Liver (tissue), 9 donors: Measurements from ENCODE around the gene LKAAEAR1. TPM values are rescaled to one million over a fixed set of nuclear protein-coding genes. Genes with fewer than 3 reads are reported as not detected.

ENCODE experiments used
- DNase-seq: peaks from one replicate; pipeline ENCODE4 v3.0.0-alpha.2; 2017; ENCODE audit warnings: low spot score
- H3K27ac ChIP-seq, 2 donors: one replicate each; pipeline ENCODE4 v1.7.0; 2013; ENCODE audit warnings: inconsistent platforms in 2 of 2, low read length in 2 of 2, control low read depth in 1 of 2, low read depth in 1 of 2, mild to moderate bottlenecking in 1 of 2
- H3K27me3 ChIP-seq, 4 donors: one replicate each; pipeline versions ENCODE4 v1.6.1 to v1.7.0; 2013; ENCODE audit warnings: low read length in 3 of 4, inconsistent platforms in 1 of 4, mild to moderate bottlenecking in 1 of 4, moderate library complexity in 1 of 4; ENCODE audit not compliant: control insufficient read depth in 4 of 4, insufficient read depth in 4 of 4
- H3K36me3 ChIP-seq, 4 donors: one replicate each; pipeline versions ENCODE4 v1.6.1 to v1.7.0; 2013; ENCODE audit warnings: low read length in 3 of 4, mild to moderate bottlenecking in 3 of 4, low read depth in 1 of 4, moderate library complexity in 1 of 4; ENCODE audit not compliant: control insufficient read depth in 4 of 4, insufficient read depth in 3 of 4
- H3K4me1 ChIP-seq, 4 donors: one replicate each; pipeline versions ENCODE4 v1.6.1 to v1.7.0; 2013; ENCODE audit warnings: low read length in 3 of 4, mild to moderate bottlenecking in 3 of 4, moderate library complexity in 1 of 4; ENCODE audit not compliant: control insufficient read depth in 4 of 4, insufficient read depth in 4 of 4
- H3K4me3 ChIP-seq, 3 donors: one replicate each; pipeline versions ENCODE4 v1.6.1 to v1.7.0; 2013; ENCODE audit warnings: low read length in 3 of 3, control low read depth in 1 of 3, low read depth in 1 of 3, mild to moderate bottlenecking in 1 of 3
- H3K9ac ChIP-seq, 2 donors: one replicate each; pipeline ENCODE4 v1.7.0; 2013; ENCODE audit warnings: low read length in 2 of 2, mild to moderate bottlenecking in 2 of 2, moderate library complexity in 2 of 2, control low read depth in 1 of 2, low read depth in 1 of 2
- H3K9me3 ChIP-seq, 4 donors: one replicate each; pipeline versions ENCODE4 v1.6.1 to v1.7.0; 2013; ENCODE audit warnings: low read length in 3 of 4; ENCODE audit not compliant: control insufficient read depth in 4 of 4
- CTCF ChIP-seq: fragments of 150-350 bp; IDR thresholded peaks from 2 replicates; pipeline ENCODE4 v1.5.1; 2017; ENCODE audit warnings: improper control_type of control experiment, low read depth, low read length; ENCODE audit not compliant: missing input control
- EGR1 ChIP-seq, 2 donors: IDR thresholded peaks; 2 replicates each; pipeline ENCODE4 v1.6.1; 2016 to 2018; ENCODE audit warnings: antibody characterized with exemption in 2 of 2, low read depth in 2 of 2
- FOXA2 ChIP-seq: IDR thresholded peaks from 2 replicates; pipeline ENCODE4 v1.6.1; 2016; ENCODE audit warnings: antibody characterized with exemption
- GABPA ChIP-seq, 2 donors: IDR thresholded peaks in 1 of 2; conservative IDR thresholded peaks in 1 of 2; 2 replicates each; pipeline ENCODE4 v1.6.1; 2016; ENCODE audit warnings: antibody characterized with exemption in 2 of 2, mild to moderate bottlenecking in 1 of 2, moderate library complexity in 1 of 2
- HNF4A ChIP-seq, 2 donors: conservative IDR thresholded peaks; 2 replicates each; pipeline ENCODE4 v1.6.1; 2016; ENCODE audit warnings: antibody characterized with exemption in 2 of 2, mild to moderate bottlenecking in 2 of 2
- HNF4G ChIP-seq: IDR thresholded peaks from 2 replicates; pipeline ENCODE4 v1.6.1; 2016; ENCODE audit warnings: antibody characterized with exemption
- JUND ChIP-seq, 2 donors: IDR thresholded peaks; 2 replicates each; pipeline ENCODE4 v1.6.1; 2016; ENCODE audit warnings: antibody characterized with exemption in 2 of 2
- MAX ChIP-seq: IDR thresholded peaks from 2 replicates; pipeline ENCODE4 v1.6.1; 2016; ENCODE audit warnings: antibody characterized with exemption
- NR2F2 ChIP-seq: IDR thresholded peaks from 2 replicates; pipeline ENCODE4 v1.6.1; 2016; ENCODE audit warnings: antibody characterized with exemption
- RXRA ChIP-seq, 2 donors: IDR thresholded peaks; 2 replicates each; pipeline ENCODE4 v1.6.1; 2017 to 2018; ENCODE audit warnings: antibody characterized with exemption in 2 of 2, mild to moderate bottlenecking in 1 of 2
- SP1 ChIP-seq: IDR thresholded peaks from 2 replicates; pipeline ENCODE4 v1.6.1; 2018; ENCODE audit warnings: antibody characterized with exemption, mild to moderate bottlenecking
- YY1 ChIP-seq: IDR thresholded peaks from 2 replicates; pipeline ENCODE4 v1.6.1; 2016; ENCODE audit warnings: antibody characterized with exemption, mild to moderate bottlenecking
- WGBS: extraction: QIAGEN DNeasy Blood & Tissue Kit; methylation state at CpG from one replicate; pipeline ENCODE4 v1.1.7; 2013; 5-methylcytosine and 5-hydroxymethylcytosine counted together
- polyA plus RNA-seq, 2 donors: library from polyadenylated mRNA; stranded (reverse) in 1 of 2; unstranded in 1 of 2; fragments of 200-250 nt in 1 of 2; fragments of >200 nt in 1 of 2; fragmentation: Nextera tagmentation in 1 of 2; extraction: Ambion mirVana in 1 of 2; gene quantifications; one replicate each; pipeline versions ENCODE4 v1.2.1 to v1.2.3, GENCODE V29; 2013 to 2015
- total RNA-seq, 2 donors: library from RNA; depleted of rRNA; stranded (reverse); fragments of >200 nt; gene quantifications; one replicate each; pipeline ENCODE4 v1.2.3, GENCODE V29; 2014
- TF ChIP-seq, protein P1 (sequence below): IDR thresholded peaks from 2 replicates; pipeline ENCODE4 v1.6.1; 2016; ENCODE audit warnings: antibody characterized with exemption
- TF ChIP-seq, protein P2 (sequence below): IDR thresholded peaks from 2 replicates; pipeline ENCODE4 v1.6.1; 2016; ENCODE audit warnings: antibody characterized with exemption
- donor health status: healthy.
- donor health status: healthy.
- donor health status: healthy.
- donor health status: healthy.
- donor health status: healthy.

The LKAAEAR1 gene
- total and polyA plus RNA-seq, 4 donors: 0.08 TPM; not detected in 3

- no peak for DNase-seq
- Histone ChIP-seq H3K4me1 (peaks cover 0 to 12% (median 5%) of the 10 kb centered on the region in 4 donors), H3K36me3 (peaks cover 0 to 10% (median 0%) of the 10 kb centered on the region in 4 donors), H3K4me3 (no peak overlapping the region), H3K9ac (no peak overlapping the region), H3K27me3 (no peaks in the 10 kb centered on the region), H3K27ac (no peak overlapping the region), H3K9me3 (no peaks in the 10 kb centered on the region)
- WGBS: 92% methylated on average over 14 of the region's 14 CpGs
- TF ChIP-seq YY1 (no peak), HNF4G (no peak), CTCF (no peak)
Observed at GRCh38 chr20:64072498-64073063, 11.6 kb downstream of the LKAAEAR1 start.

DNA sequence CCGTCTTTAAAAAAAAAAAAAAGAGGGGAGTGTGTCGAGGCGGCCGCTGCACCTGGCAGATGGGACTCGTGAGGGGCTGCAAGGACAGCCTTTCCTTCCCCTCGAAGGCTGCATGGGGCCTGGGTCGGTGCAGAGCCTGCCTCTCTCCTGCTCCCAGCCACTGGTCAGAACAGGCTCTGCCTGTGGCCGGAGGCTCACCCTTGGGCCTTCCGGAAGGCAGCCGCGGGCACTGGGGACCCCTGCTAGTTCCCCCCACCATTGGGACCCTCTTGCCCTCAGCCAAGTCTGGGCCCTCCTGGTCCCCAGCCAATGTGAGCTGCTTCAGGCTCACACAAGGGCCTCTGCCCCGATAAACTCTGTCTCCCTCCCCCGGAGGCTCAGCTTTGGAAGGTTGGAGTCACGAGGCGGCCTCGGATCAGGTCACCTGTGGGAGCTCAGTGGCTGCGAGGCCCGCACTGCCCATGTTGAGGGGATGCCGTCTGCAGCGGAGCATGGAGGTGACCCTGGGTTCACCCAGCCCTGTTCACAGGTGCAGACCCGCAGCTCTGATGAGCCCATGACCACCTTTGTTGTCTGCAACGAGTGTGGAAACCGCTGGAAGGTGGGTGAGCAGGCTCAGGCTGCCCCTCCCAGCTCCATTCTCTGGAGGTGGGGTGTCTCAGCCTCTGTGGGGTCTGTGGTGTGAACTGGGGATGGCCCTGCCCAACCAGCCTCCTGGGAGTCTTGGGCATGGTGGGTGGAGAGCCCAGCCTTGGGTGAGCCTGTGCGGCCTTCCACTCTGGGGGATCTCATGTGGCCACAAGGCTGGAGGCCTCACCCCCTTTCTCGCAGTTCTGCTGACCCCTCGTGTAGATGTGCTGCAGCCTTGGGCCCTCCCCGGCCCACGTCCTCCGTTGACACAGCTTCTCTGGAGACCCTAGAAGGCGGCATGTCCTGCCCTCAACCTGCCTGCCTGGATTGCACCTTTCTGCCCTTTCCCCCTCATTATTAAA lies 12.6 kb downstream of the LKAAEAR1 start:
- DNase-seq: no peak
- H3K9me3 ChIP-seq: no peaks in the 10 kb centered on the region
- no peak overlapping the region for H3K9ac ChIP-seq
- 93% methylated on average over 30 of the region's 30 CpGs for WGBS
- H3K27ac ChIP-seq: no peak overlapping the region
- TF ChIP-seq YY1 (no peak), FOXA2 (no peak), EGR1 (IDR thresholded peaks at IDR 0.05; ENCODE audit: low read depth in 2 of 2) (no peak), GABPA (IDR thresholded peaks at IDR 0.05 in 1 of 2, conservative IDR thresholded peaks at IDR 0.05 in 1 of 2) (no peak), HNF4G (no peak), SP1 (no peak), RXRA (IDR thresholded peaks at IDR 0.05) (no peak)
- TF ChIP-seq, protein P1, sequence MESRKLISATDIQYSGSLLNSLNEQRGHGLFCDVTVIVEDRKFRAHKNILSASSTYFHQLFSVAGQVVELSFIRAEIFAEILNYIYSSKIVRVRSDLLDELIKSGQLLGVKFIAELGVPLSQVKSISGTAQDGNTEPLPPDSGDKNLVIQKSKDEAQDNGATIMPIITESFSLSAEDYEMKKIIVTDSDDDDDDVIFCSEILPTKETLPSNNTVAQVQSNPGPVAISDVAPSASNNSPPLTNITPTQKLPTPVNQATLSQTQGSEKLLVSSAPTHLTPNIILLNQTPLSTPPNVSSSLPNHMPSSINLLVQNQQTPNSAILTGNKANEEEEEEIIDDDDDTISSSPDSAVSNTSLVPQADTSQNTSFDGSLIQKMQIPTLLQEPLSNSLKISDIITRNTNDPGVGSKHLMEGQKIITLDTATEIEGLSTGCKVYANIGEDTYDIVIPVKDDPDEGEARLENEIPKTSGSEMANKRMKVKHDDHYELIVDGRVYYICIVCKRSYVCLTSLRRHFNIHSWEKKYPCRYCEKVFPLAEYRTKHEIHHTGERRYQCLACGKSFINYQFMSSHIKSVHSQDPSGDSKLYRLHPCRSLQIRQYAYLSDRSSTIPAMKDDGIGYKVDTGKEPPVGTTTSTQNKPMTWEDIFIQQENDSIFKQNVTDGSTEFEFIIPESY: no peak
- no peak overlapping the region for H3K4me3 ChIP-seq
- no peaks in the 10 kb centered on the region for H3K27me3 ChIP-seq
- H3K4me1 ChIP-seq: peaks cover under 1 to 21% (median 14%) of the 10 kb centered on the region in 4 donors
- H3K36me3 ChIP-seq: peaks cover 0 to 10% (median 0%) of the 10 kb centered on the region in 4 donors

- H3K27me3 ChIP-seq: no peaks in the 10 kb centered on the region
- WGBS: 96% methylated on average over 31 of the region's 31 CpGs
- no peak for TF ChIP-seq HNF4G
- TF ChIP-seq EGR1 (IDR thresholded peaks at IDR 0.05; ENCODE audit: low read depth in 2 of 2): no peak
- TF ChIP-seq JUND (IDR thresholded peaks at IDR 0.05): no peak
- TF ChIP-seq, protein P2, sequence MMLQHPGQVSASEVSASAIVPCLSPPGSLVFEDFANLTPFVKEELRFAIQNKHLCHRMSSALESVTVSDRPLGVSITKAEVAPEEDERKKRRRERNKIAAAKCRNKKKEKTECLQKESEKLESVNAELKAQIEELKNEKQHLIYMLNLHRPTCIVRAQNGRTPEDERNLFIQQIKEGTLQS: no peak
- TF ChIP-seq GABPA (IDR thresholded peaks at IDR 0.05 in 1 of 2, conservative IDR thresholded peaks at IDR 0.05 in 1 of 2): no peak
- TF ChIP-seq YY1: no peak
- no peak for TF ChIP-seq MAX
- TF ChIP-seq CTCF: no peak
- TF ChIP-seq, protein P1: no peak
- TF ChIP-seq HNF4A (conservative IDR thresholded peaks at IDR 0.05): no peak
- TF ChIP-seq NR2F2: no peak
- no peak overlapping the region for H3K27ac ChIP-seq
- no peak overlapping the region for H3K4me3 ChIP-seq
- no peaks in the 10 kb centered on the region for H3K9me3 ChIP-seq
- DNase-seq: no peak
- peaks cover 11 to 33% (median 27%) of the 10 kb centered on the region in 4 donors for H3K4me1 ChIP-seq
- no peak overlapping the region for H3K9ac ChIP-seq
- H3K36me3 ChIP-seq: peaks cover 0 to 10% (median 0%) of the 10 kb centered on the region in 4 donors
Observed at GRCh38 chr20:64070244-64070993, 13.8 kb downstream of the LKAAEAR1 start.
